Suprapubic skin (tissue), 4 donors: ENCODE results near the gene ADD3.

Experiments
- EP300 ChIP-seq: sonication (generic); formaldehyde crosslinking; IDR thresholded peaks from one replicate; pipeline ENCODE4 v1.6.1; 2017; ENCODE audit warnings: antibody characterized with exemption
- POLR2A ChIP-seq, 2 donors: fragments of 450-650 bp; IDR thresholded peaks; one replicate each; pipeline ENCODE4 v1.6.1; 2017; ENCODE audit warnings: antibody characterized with exemption in 2 of 2, mild to moderate bottlenecking in 2 of 2, moderate library complexity in 2 of 2
- POLR2AphosphoS5 ChIP-seq, 3 donors: sonication (generic); formaldehyde crosslinking; IDR thresholded peaks; one replicate each; pipeline ENCODE4 v1.6.1; 2017; ENCODE audit warnings: antibody characterized with exemption in 3 of 3
- TF ChIP-seq, protein P1 (sequence below), 2 donors: fragments of 200-600 bp in 1 of 2; fragments of 450-650 bp in 1 of 2; sonication (generic) in 1 of 2; IDR thresholded peaks; one replicate each; pipeline ENCODE4 v1.5.1; 2016 to 2019; ENCODE audit warnings: antibody characterized with exemption in 2 of 2, mild to moderate bottlenecking in 1 of 2, moderate library complexity in 1 of 2

DNA sequence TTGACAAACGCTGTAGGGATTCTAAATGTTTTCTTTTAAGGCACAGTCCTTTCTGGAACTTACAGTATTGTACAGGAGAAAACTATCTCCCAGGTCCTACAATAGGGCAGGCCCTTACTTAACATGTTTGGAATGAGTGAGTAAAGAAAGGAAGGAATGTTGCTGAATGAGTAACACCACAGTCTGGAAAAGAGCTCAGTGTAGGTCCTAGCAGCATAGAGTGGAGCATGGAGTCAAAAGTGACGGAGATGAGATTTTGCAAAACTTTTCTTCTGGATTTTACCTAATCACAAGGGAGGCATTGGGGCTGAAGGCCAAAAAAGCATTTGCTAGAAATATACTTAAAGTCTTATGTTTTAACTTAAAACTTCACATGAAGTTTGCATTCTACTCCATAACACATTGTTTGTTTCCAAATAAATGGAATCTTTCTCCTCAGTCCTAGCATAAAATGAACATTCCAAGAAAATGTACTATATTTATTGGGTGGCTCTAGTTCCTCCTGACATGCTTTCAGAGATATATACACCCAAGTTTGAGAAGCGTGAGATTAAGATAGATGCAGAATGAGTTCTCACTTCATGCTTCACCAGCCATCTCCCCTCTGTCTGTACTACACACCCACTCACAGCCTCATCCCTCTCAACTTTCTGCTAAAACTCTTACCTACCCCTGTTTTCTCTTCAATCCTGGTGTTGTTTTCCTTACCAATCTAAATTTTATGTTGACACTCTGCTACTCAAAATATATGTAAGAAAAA, 20.2 kb upstream of the ADD3 start:
- TF ChIP-seq, protein P1, sequence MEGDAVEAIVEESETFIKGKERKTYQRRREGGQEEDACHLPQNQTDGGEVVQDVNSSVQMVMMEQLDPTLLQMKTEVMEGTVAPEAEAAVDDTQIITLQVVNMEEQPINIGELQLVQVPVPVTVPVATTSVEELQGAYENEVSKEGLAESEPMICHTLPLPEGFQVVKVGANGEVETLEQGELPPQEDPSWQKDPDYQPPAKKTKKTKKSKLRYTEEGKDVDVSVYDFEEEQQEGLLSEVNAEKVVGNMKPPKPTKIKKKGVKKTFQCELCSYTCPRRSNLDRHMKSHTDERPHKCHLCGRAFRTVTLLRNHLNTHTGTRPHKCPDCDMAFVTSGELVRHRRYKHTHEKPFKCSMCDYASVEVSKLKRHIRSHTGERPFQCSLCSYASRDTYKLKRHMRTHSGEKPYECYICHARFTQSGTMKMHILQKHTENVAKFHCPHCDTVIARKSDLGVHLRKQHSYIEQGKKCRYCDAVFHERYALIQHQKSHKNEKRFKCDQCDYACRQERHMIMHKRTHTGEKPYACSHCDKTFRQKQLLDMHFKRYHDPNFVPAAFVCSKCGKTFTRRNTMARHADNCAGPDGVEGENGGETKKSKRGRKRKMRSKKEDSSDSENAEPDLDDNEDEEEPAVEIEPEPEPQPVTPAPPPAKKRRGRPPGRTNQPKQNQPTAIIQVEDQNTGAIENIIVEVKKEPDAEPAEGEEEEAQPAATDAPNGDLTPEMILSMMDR (IDR thresholded peaks at IDR 0.05) = no peak
- no peak for TF ChIP-seq EP300
- no peak for TF ChIP-seq POLR2AphosphoS5 (IDR thresholded peaks at IDR 0.05)
- TF ChIP-seq POLR2A (IDR thresholded peaks at IDR 0.05) = no peak
